CD8-positive, alpha-beta memory T cell (primary cell): Measurements from ENCODE around the gene TAOK1. TPM values are rescaled to one million over a fixed set of nuclear protein-coding genes. Genes with fewer than 3 reads are reported as not detected.

Source experiments
- CTCF ChIA-PET: fragments of 350-600 bp; sonication (Branson Sonifier 250); formaldehyde crosslinking; loops from one replicate; lab custom pipeline; 2021; ENCODE audit warnings: antibody characterized with exemption; lab: Charles Lee
- POLR2A ChIA-PET: fragments of 350-600 bp; sonication (Branson Sonifier 250); formaldehyde crosslinking; loops from one replicate; lab custom pipeline; 2021; ENCODE audit warnings: antibody characterized with exemption; lab: Charles Lee
- DNase-seq, 5 donors: peaks; one replicate each; pipeline versions ENCODE4 v3.0.0 to v3.0.0-alpha.2; 2020 to 2022; ENCODE audit warnings: mixed read lengths in 1 of 5
- H3K27ac ChIP-seq: one replicate; pipeline ENCODE4 v1.7.0; 2013; ENCODE audit warnings: low read depth, mild to moderate bottlenecking, low read length, moderate library complexity
- H3K27me3 ChIP-seq: 2 replicates; pipeline ENCODE4 v1.7.0; 2013; ENCODE audit warnings: low read length, mild to moderate bottlenecking; ENCODE audit not compliant: insufficient read depth, poor library complexity, severe bottlenecking
- H3K36me3 ChIP-seq: 2 replicates; pipeline ENCODE4 v1.7.0; 2013; ENCODE audit warnings: mild to moderate bottlenecking, low read length, moderate library complexity; ENCODE audit not compliant: insufficient read depth
- H3K4me1 ChIP-seq: 2 replicates; pipeline ENCODE4 v1.7.0; 2013; ENCODE audit warnings: mild to moderate bottlenecking, low read length, moderate library complexity; ENCODE audit not compliant: insufficient read depth
- H3K4me3 ChIP-seq: 2 replicates; pipeline ENCODE4 v1.7.0; 2013; ENCODE audit warnings: mild to moderate bottlenecking, low read length
- H3K9me3 ChIP-seq: 2 replicates; pipeline ENCODE4 v1.7.0; 2013; ENCODE audit warnings: mild to moderate bottlenecking, low read length
- H3K27ac Mint-ChIP-seq, 8 donors: one replicate each; pipeline ENCODE4 v1.8.0; 2020 to 2021; ENCODE audit warnings: mixed read lengths in 8 of 8, mild to moderate bottlenecking in 6 of 8, inconsistent platforms in 3 of 8, moderate library complexity in 3 of 8
- H3K27me3 Mint-ChIP-seq, 2 donors: one replicate each; pipeline ENCODE4 v1.8.0; 2020 to 2021; ENCODE audit warnings: mixed read lengths in 2 of 2, mild to moderate bottlenecking in 1 of 2, moderate library complexity in 1 of 2
- H3K36me3 Mint-ChIP-seq, 3 donors: one replicate each; pipeline ENCODE4 v1.8.0; 2020 to 2021; ENCODE audit warnings: mixed read lengths in 3 of 3, inconsistent platforms in 1 of 3, mild to moderate bottlenecking in 1 of 3
- H3K4me1 Mint-ChIP-seq, 3 donors: one replicate each; pipeline ENCODE4 v1.8.0; 2020 to 2021; ENCODE audit warnings: mixed read lengths in 3 of 3, inconsistent platforms in 1 of 3, mild to moderate bottlenecking in 1 of 3
- H3K4me3 Mint-ChIP-seq, 7 donors: one replicate each; pipeline ENCODE4 v1.8.0; 2020 to 2021; ENCODE audit warnings: mixed read lengths in 7 of 7, mild to moderate bottlenecking in 6 of 7, moderate library complexity in 4 of 7, inconsistent platforms in 2 of 7
- H3K9me3 Mint-ChIP-seq, 5 donors: one replicate each; pipeline ENCODE4 v1.8.0; 2020 to 2022; ENCODE audit warnings: mixed read lengths in 5 of 5, mild to moderate bottlenecking in 3 of 5, moderate library complexity in 2 of 5, inconsistent platforms in 1 of 5
- polyA plus RNA-seq: library from polyadenylated mRNA; unstranded; fragments of 300-500 nt; fragmentation: Illumina TruSeq; gene quantifications from one replicate; pipeline ENCODE4 v1.2.3, GENCODE V29; 2021
- total RNA-seq, 2 experiments: library from RNA; stranded (reverse); gene quantifications; one replicate each; pipeline ENCODE4 v1.2.3, GENCODE V29; 2021

TAOK1 gene
- total and polyA plus RNA-seq, 3 experiments from 2014 or later = 3.8 to 42.1 (median 41.9) TPM

- Mint-ChIP-seq H3K36me3 (peaks cover 0 to 20% (median 4%) of the 10 kb centered on the region in 3 donors), H3K27me3 (no peaks in the 10 kb centered on the region), H3K27ac (peak within 1 kb of the TSS; percentile 81 to 98 (median 94)), H3K4me1 (peaks cover 31 to 45% (median 38%) of the 10 kb centered on the region in 3 donors), H3K9me3 (no peaks in the 10 kb centered on the region), H3K4me3 (peak within 1 kb of the TSS; percentile 91 to 99 (median 97))
- ChIA-PET CTCF (interaction anchor here (0.6 to 26.2 kb wide), 13 partner anchors 11 to 213 kb away, joined by 3 to 436 read pairs (median 8); partner anchors contain the start of gene ANKRD13B), POLR2A (interaction anchor here (0.8 to 2.9 kb wide), 8 partner anchors 12 to 420 kb away, joined by 3 to 18 read pairs (median 7); partner anchors contain the start of genes ANKRD13B and NUFIP2)
- H3K4me1 ChIP-seq = peaks cover 25% of the 10 kb centered on the region
- H3K27me3 ChIP-seq = no peaks in the 10 kb centered on the region
- H3K9me3 ChIP-seq = no peaks in the 10 kb centered on the region
- peak; percentile 78 to 92 (median 83) for DNase-seq
- H3K27ac ChIP-seq = peak within 1 kb of the TSS; percentile 63
- peak within 1 kb of the TSS; percentile 59 for H3K4me3 ChIP-seq
- H3K36me3 ChIP-seq = peaks cover 4% of the 10 kb centered on the region
Measured at GRCh38 chr17:29568331-29569244, 178.4 kb downstream of the TAOK1 start, which contains the start of gene TP53I13. Gene TP53I13, plus strand, starts transcription at chr17:29568701. Its CDS starts 58 bp downstream, at chr17:29568759.

- Mint-ChIP-seq H3K27ac (peak overlapping the region in 7 of 8 donors; percentile 73 to 93 (median 83)), H3K9me3 (no peaks in the 10 kb centered on the region), H3K4me1 (peaks cover 25 to 37% (median 30%) of the 10 kb centered on the region in 3 donors), H3K4me3 (peak overlapping the region; percentile 83 to 95 (median 86)), H3K27me3 (no peaks in the 10 kb centered on the region), H3K36me3 (peaks cover 0 to 22% (median 0%) of the 10 kb centered on the region in 3 donors)
- H3K4me3 ChIP-seq = peak overlapping the region; percentile 15
- H3K27me3 ChIP-seq = no peaks in the 10 kb centered on the region
- no peaks in the 10 kb centered on the region for H3K9me3 ChIP-seq
- POLR2A ChIA-PET = interaction anchor here (1.0 to 2.0 kb wide), 2 partner anchors 23 to 275 kb away, joined by 3 to 9 read pairs; partner anchors contain the start of genes ANKRD13B and NUFIP2
- H3K36me3 ChIP-seq = no peaks in the 10 kb centered on the region
- DNase-seq = no peak
- CTCF ChIA-PET = interaction anchor here (6.6 to 26.2 kb wide), 4 partner anchors 10 to 199 kb away, joined by 46 to 436 read pairs (median 97); partner anchors contain the start of gene ANKRD13B
- peaks cover 20% of the 10 kb centered on the region for H3K4me1 ChIP-seq
- H3K27ac ChIP-seq = no peak overlapping the region
Measured at GRCh38 chr17:29569245-29569950, 179.2 kb downstream of the TAOK1 start.

DNA sequence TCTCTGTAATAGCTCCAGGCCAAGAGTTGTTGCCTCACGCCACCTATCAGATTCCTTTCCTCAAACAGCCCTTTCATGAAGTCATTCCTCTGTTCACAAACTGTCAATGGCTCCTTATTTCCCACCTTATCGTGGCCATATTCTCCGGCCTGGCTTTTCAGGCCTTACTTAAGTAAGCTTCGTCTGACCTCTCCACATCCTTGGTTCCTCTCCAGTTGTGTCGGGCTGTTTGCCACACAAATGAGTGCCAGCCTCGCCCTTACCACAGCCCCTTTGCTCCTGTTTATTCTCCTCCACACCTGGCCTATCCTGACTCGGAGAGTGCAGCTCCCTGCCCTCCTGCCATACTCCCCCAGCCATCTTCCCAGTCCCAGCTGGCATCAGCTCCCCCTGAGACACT, 180.4 kb downstream of the TAOK1 start:
- Mint-ChIP-seq H3K36me3 (peaks cover 0 to 34% (median 0%) of the 10 kb centered on the region in 3 donors), H3K4me3 (peak overlapping the region; percentile 12 to 89 (median 59)), H3K27ac (peak overlapping the region in 4 of 8 donors; percentile 3 to 81 (median 55)), H3K4me1 (peaks cover 19 to 28% (median 22%) of the 10 kb centered on the region in 3 donors), H3K27me3 (no peaks in the 10 kb centered on the region), H3K9me3 (no peaks in the 10 kb centered on the region)
- ChIA-PET POLR2A (no interaction called here), CTCF (interaction anchor here (6.6 to 26.2 kb wide), 4 partner anchors 9 to 200 kb away, joined by 46 to 436 read pairs (median 97); partner anchors contain the start of gene ANKRD13B)
- Histone ChIP-seq H3K27ac (no peak overlapping the region), H3K9me3 (no peaks in the 10 kb centered on the region), H3K27me3 (no peaks in the 10 kb centered on the region), H3K36me3 (no peaks in the 10 kb centered on the region), H3K4me1 (peaks cover 11% of the 10 kb centered on the region), H3K4me3 (no peak overlapping the region)
- DNase-seq = peak in 1 of 5 donors; percentile 16

DNA sequence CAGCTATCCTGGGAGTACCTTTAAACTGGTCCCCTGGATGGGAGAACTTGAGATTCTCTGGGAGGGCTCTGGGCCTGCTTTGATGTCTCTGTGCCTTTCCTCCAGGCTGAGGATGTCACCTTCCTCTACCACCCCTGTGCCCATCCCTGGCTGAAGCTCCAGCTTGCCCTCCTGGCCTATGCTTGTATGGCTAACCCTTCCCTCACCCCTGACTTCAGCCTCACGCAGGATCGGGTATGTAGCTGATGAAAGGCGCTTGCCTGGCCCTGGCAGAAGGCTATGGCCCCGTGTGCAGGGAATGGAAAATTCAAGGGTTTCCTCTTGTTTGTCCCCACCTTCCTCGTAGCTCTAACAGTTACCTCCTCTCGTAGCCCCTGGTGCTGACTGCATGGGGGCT, 181.3 kb downstream of the TAOK1 start:
- no peaks in the 10 kb centered on the region for H3K27me3 Mint-ChIP-seq
- peaks cover 0 to 39% (median 0%) of the 10 kb centered on the region in 3 donors for H3K36me3 Mint-ChIP-seq
- POLR2A ChIA-PET = no interaction called here

DNA sequence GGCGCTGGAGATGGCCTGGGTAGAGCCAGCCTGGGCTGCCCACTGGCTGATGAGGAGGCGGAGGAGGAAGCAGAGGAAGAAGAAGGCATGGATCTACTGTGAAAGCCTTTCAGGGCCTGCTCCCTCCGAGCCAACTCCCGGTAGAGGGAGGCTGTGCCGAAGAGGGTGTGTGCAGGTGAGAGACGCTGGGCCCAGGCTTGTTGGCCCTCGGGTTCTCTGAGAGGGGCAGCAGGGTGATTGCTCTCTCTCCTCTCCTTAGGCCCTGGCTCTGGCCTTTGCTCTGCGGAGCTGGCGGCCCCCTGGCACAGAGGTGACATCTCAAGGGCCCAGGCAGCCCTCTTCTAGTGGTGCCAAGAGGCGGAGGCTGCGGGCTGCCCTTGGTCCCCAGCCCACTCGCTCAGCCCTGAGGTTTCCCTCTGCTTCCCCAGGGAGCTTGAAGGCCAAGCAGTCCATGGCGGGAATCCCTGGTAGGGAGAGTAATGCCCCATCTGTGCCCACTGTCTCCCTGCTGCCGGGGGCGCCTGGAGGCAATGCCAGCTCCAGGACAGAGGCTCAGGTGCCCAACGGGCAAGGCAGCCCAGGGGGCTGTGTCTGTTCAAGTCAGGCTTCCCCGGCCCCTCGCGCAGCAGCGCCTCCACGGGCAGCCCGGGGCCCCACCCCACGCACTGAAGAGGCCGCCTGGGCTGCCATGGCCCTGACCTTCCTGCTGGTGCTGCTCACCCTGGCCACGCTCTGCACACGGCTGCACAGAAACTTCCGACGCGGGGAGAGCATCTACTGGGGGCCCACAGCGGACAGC, 181.9 kb downstream of the TAOK1 start:
- H3K27ac Mint-ChIP-seq = no peak overlapping the region
- peak in 1 of 5 donors; percentile 48 for DNase-seq
- no peaks in the 10 kb centered on the region for H3K27me3 Mint-ChIP-seq
- Histone ChIP-seq H3K27me3 (no peaks in the 10 kb centered on the region), H3K4me1 (peaks cover 6% of the 10 kb centered on the region), H3K9me3 (no peaks in the 10 kb centered on the region), H3K36me3 (no peaks in the 10 kb centered on the region), H3K4me3 (no peak overlapping the region), H3K27ac (no peak overlapping the region)
- H3K9me3 Mint-ChIP-seq = no peaks in the 10 kb centered on the region
- ChIA-PET CTCF (interaction anchor here (0.7 to 26.2 kb wide), 11 partner anchors 8 to 202 kb away, joined by 3 to 436 read pairs (median 7); partner anchors contain the start of gene ANKRD13B), POLR2A (interaction anchor here (0.6 to 1.9 kb wide), 3 partner anchors 11 to 202 kb away, joined by 3 to 6 read pairs (median 3); no protein-coding TSS in a partner anchor)
- H3K4me3 Mint-ChIP-seq = peak overlapping the region in 2 of 7 donors; percentile 16 to 66
- H3K4me1 Mint-ChIP-seq = peaks cover 13 to 22% (median 16%) of the 10 kb centered on the region in 3 donors
- peaks cover 0 to 44% (median 0%) of the 10 kb centered on the region in 3 donors for H3K36me3 Mint-ChIP-seq

More for the DNA sequence above, 181.3 kb downstream of the TAOK1 start:
- Histone ChIP-seq H3K4me1 (peaks cover 6% of the 10 kb centered on the region), H3K9me3 (no peaks in the 10 kb centered on the region), H3K36me3 (no peaks in the 10 kb centered on the region), H3K4me3 (no peak overlapping the region), H3K27me3 (no peaks in the 10 kb centered on the region), H3K27ac (no peak overlapping the region)
- peak in 1 of 5 donors; percentile 45 for DNase-seq
- peaks cover 13 to 22% (median 16%) of the 10 kb centered on the region in 3 donors for H3K4me1 Mint-ChIP-seq
- CTCF ChIA-PET = interaction anchor here (0.7 to 26.2 kb wide), 5 partner anchors 8 to 201 kb away, joined by 3 to 436 read pairs (median 81); partner anchors contain the start of gene ANKRD13B
- peak overlapping the region in 2 of 7 donors; percentile 15 to 16 for H3K4me3 Mint-ChIP-seq
- H3K9me3 Mint-ChIP-seq = no peaks in the 10 kb centered on the region
- H3K27ac Mint-ChIP-seq = no peak overlapping the region

DNA sequence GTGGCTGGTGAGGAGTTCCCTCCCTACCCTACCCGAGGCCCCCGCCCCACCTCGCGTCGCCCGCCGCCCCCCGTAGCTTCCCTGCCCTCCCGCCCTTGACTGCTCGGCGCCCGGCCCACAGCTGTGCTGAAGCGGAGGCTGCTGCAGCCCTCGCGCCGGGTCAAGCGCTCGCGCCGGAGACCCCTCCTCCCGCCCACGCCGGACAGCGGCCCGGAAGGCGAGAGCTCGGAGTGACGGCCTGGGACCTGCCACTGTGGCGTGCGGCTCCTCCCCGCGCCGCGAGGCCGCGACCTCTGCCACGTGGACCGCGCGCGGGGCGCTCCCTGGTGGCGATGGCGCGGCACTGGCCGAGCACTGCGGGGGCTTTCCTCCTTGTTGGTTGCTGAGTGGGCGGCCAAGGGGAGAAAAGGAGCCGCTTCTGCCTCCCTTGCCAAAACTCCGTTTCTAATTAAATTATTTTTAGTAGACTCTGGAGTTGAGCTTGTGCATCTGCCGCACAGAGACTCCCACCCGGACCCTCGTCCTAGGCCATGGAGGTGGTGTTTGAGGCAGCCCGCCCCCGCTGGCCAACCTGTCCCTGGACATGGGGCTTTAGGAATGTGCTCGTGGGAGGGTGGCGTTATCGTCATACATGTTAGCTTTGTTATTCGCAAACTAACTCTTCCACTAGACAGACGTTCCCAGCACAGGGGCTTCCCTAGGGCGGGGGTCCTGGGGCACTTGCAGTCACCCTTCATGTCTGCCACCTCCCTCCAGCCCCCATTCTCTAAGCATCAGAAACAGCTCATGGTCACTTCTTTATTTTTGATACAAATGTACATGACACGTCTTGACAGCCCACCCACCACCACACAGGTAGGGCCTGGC, 182.8 kb downstream of the TAOK1 start:
- Mint-ChIP-seq H3K27ac (peak overlapping the region in 1 of 8 donors; percentile 3), H3K4me1 (peaks cover 13 to 22% (median 16%) of the 10 kb centered on the region in 3 donors), H3K9me3 (no peaks in the 10 kb centered on the region), H3K27me3 (no peaks in the 10 kb centered on the region), H3K36me3 (peaks cover 0 to 48% (median 0%) of the 10 kb centered on the region in 3 donors), H3K4me3 (peak overlapping the region in 1 of 7 donors; percentile 36)
- POLR2A ChIA-PET = interaction anchor here (0.6 to 1.9 kb wide), 4 partner anchors 9 to 203 kb away, joined by 3 to 6 read pairs (median 4); no protein-coding TSS in a partner anchor
- Histone ChIP-seq H3K27me3 (no peaks in the 10 kb centered on the region), H3K36me3 (peaks cover 1% of the 10 kb centered on the region), H3K27ac (no peak overlapping the region), H3K9me3 (no peaks in the 10 kb centered on the region), H3K4me1 (peaks cover 6% of the 10 kb centered on the region), H3K4me3 (no peak overlapping the region)
- CTCF ChIA-PET = interaction anchor here (0.6 to 26.2 kb wide), 13 partner anchors 7 to 206 kb away, joined by 3 to 436 read pairs (median 6); partner anchors contain the start of gene ANKRD13B
- peak; percentile 34 to 71 (median 51) for DNase-seq
